ENCODE data around the gene KRT5. TPM values are rescaled to one million over a fixed set of nuclear protein-coding genes. Genes with fewer than 3 reads are reported as not detected.

KRT5 gene
- total RNA-seq, 4 donors from 2014 or later: 3,026 to 9,625 (median 8,067) TPM

- no peak for DNase-seq (ENCODE audit: low spot score in 2 of 2)
- Histone ChIP-seq H3K27ac (no peak overlapping the region), H3K36me3 (no peaks in the 10 kb centered on the region), H3K27me3 (no peaks in the 10 kb centered on the region), H3K4me1 (peaks cover 16% of the 10 kb centered on the region), H3K4me3 (no peak overlapping the region), H3K9me3 (no peaks in the 10 kb centered on the region)
- 75% methylated on average over 1 of the region's 1 CpG for WGBS
- TF ChIP-seq EP300 (IDR thresholded peaks at IDR 0.05): no peak
- no peak for TF ChIP-seq CTCF (IDR thresholded peaks at IDR 0.05)
- TF ChIP-seq POLR2AphosphoS5 (IDR thresholded peaks at IDR 0.05): no peak
These were observed 15.4 kb upstream of the KRT5 start for GRCh38 chr12:52535574-52535973.

- TF ChIP-seq POLR2AphosphoS5 (IDR thresholded peaks at IDR 0.05): no peak
- TF ChIP-seq CTCF (IDR thresholded peaks at IDR 0.05): no peak
- no peak for TF ChIP-seq POLR2A (IDR thresholded peaks at IDR 0.05)
- TF ChIP-seq EP300 (IDR thresholded peaks at IDR 0.05): no peak
- no peak overlapping the region for H3K4me3 ChIP-seq
- H3K36me3 ChIP-seq: no peaks in the 10 kb centered on the region
- H3K4me1 ChIP-seq: peaks cover 7% of the 10 kb centered on the region
- DNase-seq (ENCODE audit: low spot score in 2 of 2): no peak
- H3K9me3 ChIP-seq: no peaks in the 10 kb centered on the region
- H3K27ac ChIP-seq: no peak overlapping the region
- 99% methylated on average over 5 of the region's 5 CpGs for WGBS
- no peaks in the 10 kb centered on the region for H3K27me3 ChIP-seq
These were observed 14.3 kb upstream of the KRT5 start for GRCh38 chr12:52534482-52534881.

- peak in 1 of 2 donors; percentile 37 for DNase-seq (ENCODE audit: low spot score in 2 of 2)
- Histone ChIP-seq H3K27ac (no peak overlapping the region), H3K36me3 (no peaks in the 10 kb centered on the region), H3K4me1 (peaks cover 2% of the 10 kb centered on the region), H3K27me3 (no peaks in the 10 kb centered on the region), H3K4me3 (no peak overlapping the region), H3K9me3 (no peaks in the 10 kb centered on the region)
- 63% methylated on average over 8 of the region's 10 CpGs for WGBS
- no peak for TF ChIP-seq POLR2AphosphoS5 (IDR thresholded peaks at IDR 0.05)
- no peak for TF ChIP-seq POLR2A (IDR thresholded peaks at IDR 0.05)
These were observed 13.7 kb upstream of the KRT5 start for GRCh38 chr12:52533686-52534470.

GRCh38 chr12:52532636-52533035 is 12.4 kb upstream of the KRT5 start:
- Histone ChIP-seq H3K27ac (no peak overlapping the region), H3K27me3 (no peaks in the 10 kb centered on the region), H3K36me3 (no peaks in the 10 kb centered on the region), H3K4me1 (no peaks in the 10 kb centered on the region), H3K9me3 (no peaks in the 10 kb centered on the region), H3K4me3 (no peak overlapping the region)
- 71% methylated on average over 4 of the region's 4 CpGs for WGBS
- TF ChIP-seq EP300 (IDR thresholded peaks at IDR 0.05) (no peak), POLR2A (IDR thresholded peaks at IDR 0.05) (no peak), CTCF (IDR thresholded peaks at IDR 0.05) (no peak), POLR2AphosphoS5 (IDR thresholded peaks at IDR 0.05) (no peak)
- no peak for DNase-seq (ENCODE audit: low spot score in 2 of 2)

- no peaks in the 10 kb centered on the region for H3K36me3 ChIP-seq
- H3K4me1 ChIP-seq: no peaks in the 10 kb centered on the region
- no peaks in the 10 kb centered on the region for H3K27me3 ChIP-seq
- WGBS: 83% methylated on average over 14 of the region's 18 CpGs
- no peak overlapping the region for H3K27ac ChIP-seq
- H3K9me3 ChIP-seq: no peaks in the 10 kb centered on the region
- no peak for DNase-seq (ENCODE audit: low spot score in 2 of 2)
- no peak overlapping the region for H3K4me3 ChIP-seq
- TF ChIP-seq POLR2A (IDR thresholded peaks at IDR 0.05) (no peak), POLR2AphosphoS5 (IDR thresholded peaks at IDR 0.05) (no peak), CTCF (IDR thresholded peaks at IDR 0.05) (no peak), EP300 (IDR thresholded peaks at IDR 0.05) (no peak)
These were observed 11.5 kb upstream of the KRT5 start for GRCh38 chr12:52531566-52532300.

Data from suprapubic skin (tissue), 4 donors.